GM19372 (cell line): Measurements from ENCODE around the gene PSMB7.

Experiments
- ATAC-seq: cut with Tn5 transposase; IDR thresholded peaks from one replicate; pipeline ENCODE4 v1.9.1; 2021; ENCODE audit warnings: mild to moderate bottlenecking, low read depth, moderate library complexity; ENCODE audit not compliant: unreplicated experiment

Gene PSMB7

GRCh38 chr9:124415102-124415851 lies at the start of gene PSMB7:
Gene PSMB7 (minus strand): TSS chr9:124415442. CDS start chr9:124415425, 17 bp downstream.
- peak; percentile 94 for ATAC-seq

- no peak for ATAC-seq
Observed at GRCh38 chr9:124462739-124463138, 47.5 kb upstream of the PSMB7 start.

GRCh38 chr9:124458441-124458840 lies 43.2 kb upstream of the PSMB7 start:
- ATAC-seq, result no peak

GRCh38 chr9:124457887-124458431 lies 42.7 kb upstream of the PSMB7 start:
- ATAC-seq, result no peak

GRCh38 chr9:124457079-124457886 lies 42.0 kb upstream of the PSMB7 start:
- ATAC-seq, result no peak

GRCh38 chr9:124456341-124457078 lies 41.3 kb upstream of the PSMB7 start:
- ATAC-seq, result no peak

GRCh38 chr9:124455820-124456219 lies 40.6 kb upstream of the PSMB7 start:
- no peak for ATAC-seq

GRCh38 chr9:124454791-124455443 lies 39.7 kb upstream of the PSMB7 start:
- ATAC-seq, result no peak

GRCh38 chr9:124454296-124454695 lies 39.1 kb upstream of the PSMB7 start:
- no peak for ATAC-seq

- ATAC-seq, result no peak
Observed at GRCh38 chr9:124453586-124454191, 38.4 kb upstream of the PSMB7 start.

- no peak for ATAC-seq
Observed at GRCh38 chr9:124452841-124453585, 37.8 kb upstream of the PSMB7 start.

- no peak for ATAC-seq
Observed at GRCh38 chr9:124452326-124452725, 37.1 kb upstream of the PSMB7 start.

- no peak for ATAC-seq
Observed at GRCh38 chr9:124450931-124451661, 35.9 kb upstream of the PSMB7 start.

GRCh38 chr9:124450241-124450924 lies 35.1 kb upstream of the PSMB7 start, which contains the start of gene ADGRD2:
Gene ADGRD2 (plus strand): TSS chr9:124450451. CDS start chr9:124451667, 1,216 bp downstream.
- ATAC-seq, result no peak

GRCh38 chr9:124449381-124450151 lies 34.3 kb upstream of the PSMB7 start:
- no peak for ATAC-seq

GRCh38 chr9:124448019-124448418 lies 32.8 kb upstream of the PSMB7 start:
- no peak for ATAC-seq

- no peak for ATAC-seq
Observed at GRCh38 chr9:124447297-124447661, 32.0 kb upstream of the PSMB7 start.
